OCI-LY1 (cell line): Measurements from ENCODE around the gene NCOR2.
A peak's percentile ranks its signal among the peaks of the same experiment; 100 is the strongest.

Experiments used
- H2AFZ ChIP-seq: fragments of 200-600 bp; sonication (generic), shearing (Covaris generic); 2 replicates; pipeline ENCODE4 v1.6.0; 2014; ENCODE audit warnings: antibody characterized with exemption, mild to moderate bottlenecking, low read length
- H3F3A ChIP-seq: fragments of 200-600 bp; sonication (generic), shearing (Covaris generic); 2 replicates; pipeline ENCODE4 v1.6.0; 2014; ENCODE audit warnings: mild to moderate bottlenecking, antibody characterized with exemption, low read length, moderate library complexity; ENCODE audit not compliant: insufficient read depth
- H3K27ac ChIP-seq: fragments of 200-600 bp; sonication (generic); 2 replicates; pipeline ENCODE4 v1.5.1; 2014; ENCODE audit warnings: low read length, mixed run types, mild to moderate bottlenecking, low read depth; ENCODE audit not compliant: poor library complexity, severe bottlenecking
- H3K27me3 ChIP-seq: fragments of 200-600 bp; sonication (generic); 2 replicates; pipeline ENCODE4 v1.6.0; 2014; ENCODE audit warnings: antibody characterized with exemption, mild to moderate bottlenecking, low read length, moderate library complexity; ENCODE audit not compliant: insufficient read depth
- H3K36me3 ChIP-seq: fragments of 200-600 bp; sonication (generic); 2 replicates; pipeline ENCODE4 v1.6.1; 2014; ENCODE audit warnings: mild to moderate bottlenecking, antibody characterized with exemption, low read length, moderate library complexity, mixed read lengths; ENCODE audit not compliant: insufficient read depth
- H3K4me1 ChIP-seq: fragments of 200-600 bp; sonication (generic); 2 replicates; pipeline ENCODE4 v1.5.1; 2014; ENCODE audit warnings: mild to moderate bottlenecking, low read length, moderate library complexity; ENCODE audit not compliant: insufficient read depth, severe bottlenecking
- H3K4me2 ChIP-seq: fragments of 200-600 bp; sonication (generic), shearing (Covaris generic); 2 replicates; pipeline ENCODE4 v1.6.1; 2014; ENCODE audit warnings: low read length
- H3K4me3 ChIP-seq: fragments of 200-600 bp; sonication (generic); 2 replicates; pipeline ENCODE4 v1.5.1; 2014; ENCODE audit warnings: low read length, low read depth, mild to moderate bottlenecking, mixed read lengths; ENCODE audit not compliant: poor library complexity, severe bottlenecking
- H3K79me2 ChIP-seq: fragments of 200-600 bp; shearing (Covaris generic); 2 replicates; pipeline ENCODE4 v1.6.1; 2016; ENCODE audit warnings: mixed run types, low read length, mixed read lengths; ENCODE audit not compliant: insufficient read depth
- H3K9ac ChIP-seq: fragments of 200-600 bp; sonication (generic), shearing (Covaris generic); 2 replicates; pipeline ENCODE4 v1.6.1; 2014; ENCODE audit warnings: mild to moderate bottlenecking, low read length, mixed read lengths
- H3K9me2 ChIP-seq: fragments of 200-600 bp; sonication (generic), shearing (Covaris generic); 2 replicates; pipeline ENCODE4 v1.6.1; 2014; ENCODE audit warnings: low read depth, mild to moderate bottlenecking, low read length, mixed read lengths
- H3K9me3 ChIP-seq: fragments of 200-600 bp; shearing (Covaris generic); 2 replicates; pipeline ENCODE4 v1.6.1; 2014; ENCODE audit warnings: low read length, mixed read lengths
- H4K20me1 ChIP-seq: fragments of 200-600 bp; sonication (generic), shearing (Covaris generic); 2 replicates; pipeline ENCODE4 v1.6.0; 2016; ENCODE audit warnings: mild to moderate bottlenecking, low read length; ENCODE audit not compliant: insufficient read depth
- CTCF ChIP-seq: fragments of 200-600 bp; sonication (generic), shearing (Covaris generic); IDR thresholded peaks from 2 replicates; pipeline ENCODE4 v1.5.1; 2017; ENCODE audit warnings: mild to moderate bottlenecking, antibody characterized with exemption, low read length, moderate library complexity, mixed read lengths
- EZH2 ChIP-seq: fragments of 200-600 bp; sonication (generic), shearing (Covaris generic); IDR thresholded peaks from 2 replicates; pipeline ENCODE4 v1.8.0; 2017; ENCODE audit warnings: borderline replicate concordance, mixed run types, mild to moderate bottlenecking, antibody characterized with exemption, low read length, moderate library complexity, mixed read lengths

NCOR2 gene

GRCh38 chr12:124545508-124546418, 21.6 kb downstream of the NCOR2 start:
- no peaks in the 10 kb centered on the region for H3K9me2 ChIP-seq
- H3K27me3 ChIP-seq = peaks cover 10% of the 10 kb centered on the region; the same call in 1 of the 2 replicates
- H3K79me2 ChIP-seq = no peaks in the 10 kb centered on the region
- no peaks in the 10 kb centered on the region for H3K9me3 ChIP-seq
- H3K4me1 ChIP-seq = peaks cover 21% of the 10 kb centered on the region
- no peaks in the 10 kb centered on the region for H3K36me3 ChIP-seq
- H3K27ac ChIP-seq = no peak overlapping the region
- H3F3A ChIP-seq = no peaks in the 10 kb centered on the region
- H3K4me3 ChIP-seq = no peak overlapping the region
- no peak overlapping the region for H3K4me2 ChIP-seq
- no peak overlapping the region for H2AFZ ChIP-seq
- no peak overlapping the region for H3K9ac ChIP-seq
- no peaks in the 10 kb centered on the region; the same call in 1 of the 2 replicates for H4K20me1 ChIP-seq
- TF ChIP-seq CTCF (no peak), EZH2 (no peak)

GRCh38 chr12:124544983-124545382, 22.4 kb downstream of the NCOR2 start:
- H3K4me2 ChIP-seq = no peak overlapping the region
- H3K79me2 ChIP-seq = no peaks in the 10 kb centered on the region
- H3F3A ChIP-seq = no peaks in the 10 kb centered on the region
- peaks cover 18% of the 10 kb centered on the region for H3K4me1 ChIP-seq
- TF ChIP-seq EZH2 = no peak
- H3K9ac ChIP-seq = no peak overlapping the region
- no peaks in the 10 kb centered on the region; the same call in 1 of the 2 replicates for H4K20me1 ChIP-seq
- no peaks in the 10 kb centered on the region for H3K36me3 ChIP-seq
- H3K9me3 ChIP-seq = no peaks in the 10 kb centered on the region
- no peak overlapping the region for H2AFZ ChIP-seq
- no peaks in the 10 kb centered on the region for H3K9me2 ChIP-seq
- H3K27me3 ChIP-seq = peaks cover 2% of the 10 kb centered on the region; the same call in 1 of the 2 replicates
- H3K27ac ChIP-seq = no peak overlapping the region
- H3K4me3 ChIP-seq = no peak overlapping the region

GRCh38 chr12:124544311-124544970, 23.0 kb downstream of the NCOR2 start:
- Histone ChIP-seq H3K27me3 (no peaks in the 10 kb centered on the region; the same call in 1 of the 2 replicates), H3K4me1 (peaks cover 18% of the 10 kb centered on the region), H4K20me1 (no peaks in the 10 kb centered on the region; the same call in 1 of the 2 replicates), H3K9me2 (no peaks in the 10 kb centered on the region), H3K4me3 (no peak overlapping the region), H3K9ac (no peak overlapping the region), H3K79me2 (no peaks in the 10 kb centered on the region), H3K4me2 (peak overlapping the region; percentile 26; the same call in 1 of the 2 replicates), H3K27ac (no peak overlapping the region), H3K9me3 (no peaks in the 10 kb centered on the region), H3F3A (no peaks in the 10 kb centered on the region), H3K36me3 (no peaks in the 10 kb centered on the region), H2AFZ (no peak overlapping the region)
- TF ChIP-seq CTCF = no peak
- TF ChIP-seq EZH2 = no peak
